Renal cortical epithelial cell (primary cell): Measurements from ENCODE around the gene FAM221B. TPM values are rescaled to one million over a fixed set of nuclear protein-coding genes. Genes with fewer than 3 reads are reported as not detected.

ENCODE experiments used
- DNase-seq: peaks from one replicate; pipeline ENCODE4 v3.0.0-alpha.2; 2011; ENCODE audit warnings: low read depth
- total RNA-seq: library from RNA; depleted of rRNA; stranded (reverse); fragments of >200 nt; gene quantifications from 2 replicates; pipeline ENCODE4 v1.2.3, GENCODE V29; 2014

The FAM221B gene
- total RNA-seq, 1 donor from 2014 or later, result not detected

GRCh38 chr9:35791297-35791921, 37.1 kb downstream of the FAM221B start, which contains the start of gene NPR2:
NPR2 (plus strand) TSS chr9:35791591; CDS start chr9:35792409, 818 bp downstream.
- no peak for DNase-seq

- DNase-seq, result peak; percentile 72
Observed at GRCh38 chr9:35790385-35791296, 37.9 kb downstream of the FAM221B start.

GRCh38 chr9:35790025-35790384, 38.5 kb downstream of the FAM221B start:
- DNase-seq, result no peak

GRCh38 chr9:35789541-35789940, 39.0 kb downstream of the FAM221B start:
- no peak for DNase-seq

- no peak for DNase-seq
Observed at GRCh38 chr9:35783418-35783817, 45.1 kb downstream of the FAM221B start.

GRCh38 chr9:35781066-35781465, 47.5 kb downstream of the FAM221B start:
- DNase-seq, result no peak

- DNase-seq, result no peak
Observed at GRCh38 chr9:35778496-35778895, 50.0 kb downstream of the FAM221B start.

GRCh38 chr9:35776018-35776417, 52.5 kb downstream of the FAM221B start:
- no peak for DNase-seq

GRCh38 chr9:35774907-35775635, 53.5 kb downstream of the FAM221B start:
- no peak for DNase-seq

- peak; percentile 67 for DNase-seq
Observed at GRCh38 chr9:35771943-35772342, 56.6 kb downstream of the FAM221B start.

GRCh38 chr9:35771534-35771933, 57.0 kb downstream of the FAM221B start:
- DNase-seq, result no peak

GRCh38 chr9:35771075-35771433, 57.5 kb downstream of the FAM221B start:
- no peak for DNase-seq

- no peak for DNase-seq
Observed at GRCh38 chr9:35769763-35770162, 58.8 kb downstream of the FAM221B start.

- DNase-seq, result no peak
Observed at GRCh38 chr9:35767458-35767857, 61.1 kb downstream of the FAM221B start.

- no peak for DNase-seq
Observed at GRCh38 chr9:35766997-35767396, 61.5 kb downstream of the FAM221B start.

Other genes with a start within 250 kb of the FAM221B start
- gene TESK1, start 223.5 kb downstream of the FAM221B start, total RNA-seq, result 5.6 and 10.6 TPM in 2 replicates
- gene CD72, start 210.3 kb downstream of the FAM221B start, total RNA-seq, result 0.60 and 1.2 TPM in 2 replicates
- gene SIT1, start 177.8 kb downstream of the FAM221B start, total RNA-seq, result not detected in 2 replicates
- gene RMRP, start 170.7 kb downstream of the FAM221B start, total RNA-seq, result 5,792 and 14,792 TPM in 2 replicates
- 11.9 and 24.8 TPM in 2 replicates for gene CCDC107, start 170.4 kb downstream of the FAM221B start, total RNA-seq
- 0.25 and 9.9 TPM in 2 replicates for gene ARHGEF39, start 163.5 kb downstream of the FAM221B start, total RNA-seq
- gene CA9, start 154.8 kb downstream of the FAM221B start, total RNA-seq, result 6.8 and 6.9 TPM in 2 replicates
- 51.4 and 124 TPM in 2 replicates for gene TPM2, start 138.8 kb downstream of the FAM221B start, total RNA-seq
- gene TLN1, start 96.5 kb downstream of the FAM221B start, total RNA-seq, result 266 and 772 TPM in 2 replicates
- gene CREB3, start 96.1 kb downstream of the FAM221B start, total RNA-seq, result 57.8 and 152 TPM in 2 replicates
- gene GBA2, start 79.5 kb downstream of the FAM221B start, total RNA-seq, result 14.9 and 46.9 TPM in 2 replicates
- 13.7 and 24.3 TPM in 2 replicates for gene RGP1, start 79.4 kb downstream of the FAM221B start, total RNA-seq
- not detected in 2 replicates for gene MSMP, start 74.5 kb downstream of the FAM221B start, total RNA-seq
- 13.9 and 35.6 TPM in 2 replicates for gene NPR2, start 37.1 kb downstream of the FAM221B start, total RNA-seq
- gene SPAG8, start 16.5 kb downstream of the FAM221B start, total RNA-seq, result 0.80 TPM in 1 of 2 replicates, not detected in the other
- gene HINT2, start 13.7 kb downstream of the FAM221B start, total RNA-seq, result 12.7 and 25.7 TPM in 2 replicates
- 0.69 and 9.4 TPM in 2 replicates for gene TMEM8B, start 496 bp upstream of the FAM221B start, total RNA-seq
- not detected in 2 replicates for gene OR13J1, start 41.7 kb upstream of the FAM221B start, total RNA-seq
- 0.45 TPM in 1 of 2 replicates, not detected in the other for gene HRCT1, start 77.5 kb upstream of the FAM221B start, total RNA-seq
- gene SPAAR, start 80.8 kb upstream of the FAM221B start, total RNA-seq, result 0.17 TPM in 1 of 2 replicates, not detected in the other
- not detected in 2 replicates for gene OR2S2, start 129.4 kb upstream of the FAM221B start, total RNA-seq
- gene RECK, start 208.2 kb upstream of the FAM221B start, total RNA-seq, result 9.6 and 11.6 TPM in 2 replicates